ENCODE results near the gene MTHFS.

DNA sequence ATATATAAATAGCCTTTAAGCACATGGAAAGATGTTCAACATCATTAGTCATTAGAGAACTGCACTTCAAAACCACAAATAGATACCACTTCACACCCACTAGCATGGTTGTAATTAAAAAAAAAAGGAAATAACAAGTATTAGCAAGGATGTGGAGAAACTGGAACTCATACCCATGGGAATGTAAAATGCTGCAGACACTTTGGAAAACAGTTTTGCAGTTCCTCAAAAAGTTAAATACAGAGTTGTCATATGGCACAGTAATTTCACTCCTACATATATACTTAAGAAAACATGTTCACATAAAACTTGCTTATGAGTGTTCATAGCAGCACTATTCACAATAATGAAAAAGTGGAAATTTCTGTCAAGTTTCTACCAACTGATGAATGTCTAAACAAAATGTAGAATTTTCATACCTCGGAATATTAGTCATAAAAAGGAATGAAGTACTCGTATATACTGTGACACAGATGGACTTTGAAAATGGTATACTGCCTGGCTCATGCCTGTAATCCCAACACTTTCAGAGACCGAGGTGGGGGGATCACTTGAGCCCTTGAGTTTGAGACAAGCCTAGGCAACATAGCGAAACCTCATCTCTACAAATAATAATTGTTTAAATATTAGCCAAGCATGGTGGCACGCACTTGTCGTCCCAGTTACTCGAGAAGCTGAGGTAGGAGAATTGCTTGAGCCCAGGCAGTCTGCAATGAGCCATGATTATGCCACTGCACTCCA is 46.1 kb upstream of the MTHFS start:
- TF ChIP-seq, protein P1, sequence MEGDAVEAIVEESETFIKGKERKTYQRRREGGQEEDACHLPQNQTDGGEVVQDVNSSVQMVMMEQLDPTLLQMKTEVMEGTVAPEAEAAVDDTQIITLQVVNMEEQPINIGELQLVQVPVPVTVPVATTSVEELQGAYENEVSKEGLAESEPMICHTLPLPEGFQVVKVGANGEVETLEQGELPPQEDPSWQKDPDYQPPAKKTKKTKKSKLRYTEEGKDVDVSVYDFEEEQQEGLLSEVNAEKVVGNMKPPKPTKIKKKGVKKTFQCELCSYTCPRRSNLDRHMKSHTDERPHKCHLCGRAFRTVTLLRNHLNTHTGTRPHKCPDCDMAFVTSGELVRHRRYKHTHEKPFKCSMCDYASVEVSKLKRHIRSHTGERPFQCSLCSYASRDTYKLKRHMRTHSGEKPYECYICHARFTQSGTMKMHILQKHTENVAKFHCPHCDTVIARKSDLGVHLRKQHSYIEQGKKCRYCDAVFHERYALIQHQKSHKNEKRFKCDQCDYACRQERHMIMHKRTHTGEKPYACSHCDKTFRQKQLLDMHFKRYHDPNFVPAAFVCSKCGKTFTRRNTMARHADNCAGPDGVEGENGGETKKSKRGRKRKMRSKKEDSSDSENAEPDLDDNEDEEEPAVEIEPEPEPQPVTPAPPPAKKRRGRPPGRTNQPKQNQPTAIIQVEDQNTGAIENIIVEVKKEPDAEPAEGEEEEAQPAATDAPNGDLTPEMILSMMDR (IDR thresholded peaks at IDR 0.05): no peak
- TF ChIP-seq POLR2A (IDR thresholded peaks at IDR 0.05): no peak
